Epithelial cell of proximal tubule (primary cell): Measurements from ENCODE around the gene RABAC1. TPM values are rescaled to one million over a fixed set of nuclear protein-coding genes. Genes with fewer than 3 reads are reported as not detected.
"Not testable (repeated sequence)": the region's sequence is repeated elsewhere in the genome, so short reads cannot be mapped to it uniquely, and the experiment has no call there.

ENCODE experiments used
- DNase-seq: peaks from one replicate; pipeline ENCODE4 v3.0.0-alpha.2; 2011; ENCODE audit warnings: low read depth
- H3K4me3 ChIP-seq: 2 replicates; pipeline ENCODE4 v1.5.1; 2011; ENCODE audit warnings: low read depth, mild to moderate bottlenecking, low read length
- CTCF ChIP-seq: conservative IDR thresholded peaks from 2 replicates; pipeline ENCODE4 v1.5.1; 2012; ENCODE audit warnings: low read depth, mild to moderate bottlenecking, low read length
- total RNA-seq: library from RNA; depleted of rRNA; stranded (reverse); fragments of >200 nt; gene quantifications from 2 replicates; pipeline ENCODE4 v1.2.3, GENCODE V29; 2015

RABAC1 gene
- total RNA-seq, 1 donor from 2014 or later, result 161 TPM

- DNase-seq, result no peak
- peak within 1 kb of the TSS; percentile 19 for H3K4me3 ChIP-seq
- TF ChIP-seq CTCF, result no peak
These were observed 34.7 kb upstream of the RABAC1 start, which contains the start of gene ATP1A3 for GRCh38 chr19:41993612-41994483. Gene ATP1A3, minus strand, starts transcription at chr19:41994230. Its CDS starts 154 bp downstream, at chr19:41994076.

- not testable (repeated sequence) for H3K4me3 ChIP-seq, DNase-seq
These were observed 32.9 kb upstream of the RABAC1 start for GRCh38 chr19:41991925-41992569.

- no peak for TF ChIP-seq CTCF
- DNase-seq, result no peak
- H3K4me3 ChIP-seq, result no peak overlapping the region
These were observed 31.9 kb upstream of the RABAC1 start for GRCh38 chr19:41991025-41991424.

- H3K4me3 ChIP-seq, result no peak overlapping the region
- no peak for DNase-seq
- TF ChIP-seq CTCF, result no peak
These were observed 31.5 kb upstream of the RABAC1 start for GRCh38 chr19:41990615-41991014.

GRCh38 chr19:41990028-41990427 lies 30.9 kb upstream of the RABAC1 start:
- no peak overlapping the region for H3K4me3 ChIP-seq
- no peak for TF ChIP-seq CTCF
- no peak for DNase-seq

GRCh38 chr19:41988947-41989346 lies 29.8 kb upstream of the RABAC1 start:
- no peak for DNase-seq
- H3K4me3 ChIP-seq, result no peak overlapping the region
- no peak for TF ChIP-seq CTCF

- H3K4me3 ChIP-seq, result no peak overlapping the region
- DNase-seq, result no peak
- no peak for TF ChIP-seq CTCF
These were observed 28.2 kb upstream of the RABAC1 start for GRCh38 chr19:41987141-41987860.
